Measurements from ENCODE around the gene PDS5B. TPM values are rescaled to one million over a fixed set of nuclear protein-coding genes. Genes with fewer than 3 reads are reported as not detected.

Gene PDS5B
- total and polyA plus RNA-seq, 9 of the 15 experiments (the other 6 are each of a cell fraction or from before 2014, with no cell fraction given): 6.2 to 23.7 (median 13.1) TPM

DNA sequence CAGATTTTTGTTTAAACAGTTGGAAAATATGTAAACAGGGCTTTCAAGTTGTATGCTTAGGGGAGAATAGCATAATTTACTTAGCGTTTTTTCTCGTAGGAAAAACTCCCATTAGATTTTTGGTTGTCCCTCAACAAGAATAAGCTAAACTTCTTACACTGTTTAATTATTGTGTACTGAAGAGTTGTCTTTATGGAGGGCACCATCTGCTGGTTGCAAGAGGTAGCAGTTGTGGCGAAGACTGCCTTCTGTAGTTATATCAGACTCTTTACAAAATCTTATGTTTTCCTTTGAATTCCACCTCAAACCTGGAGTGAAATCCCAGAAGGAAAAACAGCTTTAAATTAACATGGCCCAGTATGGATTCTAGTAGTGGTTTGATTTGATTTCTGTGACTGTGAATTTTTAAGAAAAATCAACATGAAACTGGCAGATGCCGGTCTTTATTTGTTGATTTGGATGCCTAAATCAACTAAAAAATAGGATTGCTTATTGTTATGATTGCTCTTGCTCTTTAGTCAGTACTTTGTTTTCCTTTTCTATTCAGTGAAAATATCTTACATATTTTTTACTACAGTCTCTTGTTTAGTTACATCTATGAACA lies 53.4 kb downstream of the PDS5B start (continued):
- TF ChIP-seq, protein P1, sequence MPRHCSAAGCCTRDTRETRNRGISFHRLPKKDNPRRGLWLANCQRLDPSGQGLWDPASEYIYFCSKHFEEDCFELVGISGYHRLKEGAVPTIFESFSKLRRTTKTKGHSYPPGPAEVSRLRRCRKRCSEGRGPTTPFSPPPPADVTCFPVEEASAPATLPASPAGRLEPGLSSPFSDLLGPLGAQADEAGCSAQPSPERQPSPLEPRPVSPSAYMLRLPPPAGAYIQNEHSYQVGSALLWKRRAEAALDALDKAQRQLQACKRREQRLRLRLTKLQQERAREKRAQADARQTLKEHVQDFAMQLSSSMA (CRISPR knock-in tag; IDR thresholded peaks at IDR 0.05): no peak
- TF ChIP-seq, protein P2, sequence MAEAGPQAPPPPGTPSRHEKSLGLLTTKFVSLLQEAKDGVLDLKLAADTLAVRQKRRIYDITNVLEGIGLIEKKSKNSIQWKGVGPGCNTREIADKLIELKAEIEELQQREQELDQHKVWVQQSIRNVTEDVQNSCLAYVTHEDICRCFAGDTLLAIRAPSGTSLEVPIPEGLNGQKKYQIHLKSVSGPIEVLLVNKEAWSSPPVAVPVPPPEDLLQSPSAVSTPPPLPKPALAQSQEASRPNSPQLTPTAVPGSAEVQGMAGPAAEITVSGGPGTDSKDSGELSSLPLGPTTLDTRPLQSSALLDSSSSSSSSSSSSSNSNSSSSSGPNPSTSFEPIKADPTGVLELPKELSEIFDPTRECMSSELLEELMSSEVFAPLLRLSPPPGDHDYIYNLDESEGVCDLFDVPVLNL (CRISPR knock-in tag; IDR thresholded peaks at IDR 0.05; ENCODE audit: low read depth): no peak
- TF ChIP-seq PYGO2 (tag; IDR thresholded peaks at IDR 0.05) (no peak), BRD4 (IDR thresholded peaks at IDR 0.05) (no peak), ZNF12 (CRISPR knock-in tag; IDR thresholded peaks at IDR 0.05) (no peak), ZNF146 (CRISPR knock-in tag; IDR thresholded peaks at IDR 0.05; ENCODE audit: unreplicated experiment) (no peak), ZNF561 (CRISPR knock-in tag; conservative IDR thresholded peaks at IDR 0.05) (no peak)

DNA sequence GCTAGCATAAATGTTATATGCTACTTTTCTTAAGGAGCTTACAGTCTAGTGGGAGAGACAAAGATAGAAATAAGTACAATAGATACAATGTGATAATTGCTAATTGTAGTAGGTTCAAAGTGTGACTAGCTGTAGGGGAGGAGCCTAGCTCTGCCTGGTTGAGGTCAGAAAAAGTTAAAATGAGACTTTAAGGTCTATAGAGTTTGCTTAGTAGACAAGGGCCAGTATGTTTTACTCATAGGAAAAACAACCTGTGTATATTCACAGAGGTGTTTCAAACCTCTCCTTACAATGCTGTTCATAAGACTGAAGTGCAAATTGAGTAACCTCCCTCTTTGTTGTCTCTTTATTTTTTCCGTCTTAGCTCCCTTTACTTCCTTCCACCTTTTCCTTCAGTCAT lies 56.1 kb downstream of the PDS5B start:
- no TSS peak for BruUV-seq (replicated peaks)
- H3K9me3 ChIP-seq (replicated peaks; ENCODE audit: control insufficient read depth, insufficient read depth, low read depth, low read length): no peaks in the 10 kb centered on the region
- TF ChIP-seq, protein P3, sequence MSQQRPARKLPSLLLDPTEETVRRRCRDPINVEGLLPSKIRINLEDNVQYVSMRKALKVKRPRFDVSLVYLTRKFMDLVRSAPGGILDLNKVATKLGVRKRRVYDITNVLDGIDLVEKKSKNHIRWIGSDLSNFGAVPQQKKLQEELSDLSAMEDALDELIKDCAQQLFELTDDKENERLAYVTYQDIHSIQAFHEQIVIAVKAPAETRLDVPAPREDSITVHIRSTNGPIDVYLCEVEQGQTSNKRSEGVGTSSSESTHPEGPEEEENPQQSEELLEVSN (IDR thresholded peaks at IDR 0.05; ENCODE audit: borderline replicate concordance in 1 of 2, extremely low read depth in 1 of 2, insufficient read depth in 1 of 2, insufficient read length in 1 of 2, low read depth in 1 of 2, low read length in 1 of 2, poor library complexity in 1 of 2, severe bottlenecking in 1 of 2): no peak
- TF ChIP-seq, protein P4, sequence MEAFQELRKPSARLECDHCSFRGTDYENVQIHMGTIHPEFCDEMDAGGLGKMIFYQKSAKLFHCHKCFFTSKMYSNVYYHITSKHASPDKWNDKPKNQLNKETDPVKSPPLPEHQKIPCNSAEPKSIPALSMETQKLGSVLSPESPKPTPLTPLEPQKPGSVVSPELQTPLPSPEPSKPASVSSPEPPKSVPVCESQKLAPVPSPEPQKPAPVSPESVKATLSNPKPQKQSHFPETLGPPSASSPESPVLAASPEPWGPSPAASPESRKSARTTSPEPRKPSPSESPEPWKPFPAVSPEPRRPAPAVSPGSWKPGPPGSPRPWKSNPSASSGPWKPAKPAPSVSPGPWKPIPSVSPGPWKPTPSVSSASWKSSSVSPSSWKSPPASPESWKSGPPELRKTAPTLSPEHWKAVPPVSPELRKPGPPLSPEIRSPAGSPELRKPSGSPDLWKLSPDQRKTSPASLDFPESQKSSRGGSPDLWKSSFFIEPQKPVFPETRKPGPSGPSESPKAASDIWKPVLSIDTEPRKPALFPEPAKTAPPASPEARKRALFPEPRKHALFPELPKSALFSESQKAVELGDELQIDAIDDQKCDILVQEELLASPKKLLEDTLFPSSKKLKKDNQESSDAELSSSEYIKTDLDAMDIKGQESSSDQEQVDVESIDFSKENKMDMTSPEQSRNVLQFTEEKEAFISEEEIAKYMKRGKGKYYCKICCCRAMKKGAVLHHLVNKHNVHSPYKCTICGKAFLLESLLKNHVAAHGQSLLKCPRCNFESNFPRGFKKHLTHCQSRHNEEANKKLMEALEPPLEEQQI (IDR thresholded peaks at IDR 0.05): no peak
- no peak for TF ChIP-seq RBFOX2 (IDR thresholded peaks at IDR 0.05; ENCODE audit: low read depth, low read length)
- TF ChIP-seq, protein P5, sequence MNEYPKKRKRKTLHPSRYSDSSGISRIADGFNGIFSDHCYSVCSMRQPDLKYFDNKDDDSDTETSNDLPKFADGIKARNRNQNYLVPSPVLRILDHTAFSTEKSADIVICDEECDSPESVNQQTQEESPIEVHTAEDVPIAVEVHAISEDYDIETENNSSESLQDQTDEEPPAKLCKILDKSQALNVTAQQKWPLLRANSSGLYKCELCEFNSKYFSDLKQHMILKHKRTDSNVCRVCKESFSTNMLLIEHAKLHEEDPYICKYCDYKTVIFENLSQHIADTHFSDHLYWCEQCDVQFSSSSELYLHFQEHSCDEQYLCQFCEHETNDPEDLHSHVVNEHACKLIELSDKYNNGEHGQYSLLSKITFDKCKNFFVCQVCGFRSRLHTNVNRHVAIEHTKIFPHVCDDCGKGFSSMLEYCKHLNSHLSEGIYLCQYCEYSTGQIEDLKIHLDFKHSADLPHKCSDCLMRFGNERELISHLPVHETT (CRISPR knock-in tag; conservative IDR thresholded peaks at IDR 0.05 in 1 of 2, IDR thresholded peaks at IDR 0.05 in 1 of 2): no peak

More for the DNA sequence above, 56.1 kb downstream of the PDS5B start:
- H3K27me3 ChIP-seq (ENCODE audit: control insufficient read depth in 2 of 2, insufficient read depth in 2 of 2, low read length in 2 of 2): no peaks in the 10 kb centered on the region
- intact Hi-C loops (cut with micrococcal nuclease): no loop called here
- WGBS (ENCODE audit: insufficient coverage, low coverage, missing lambda C conversion rate): 45% methylated on average over 1 of the region's 1 CpG
- H3K79me2 ChIP-seq (ENCODE audit: control insufficient read depth, insufficient read depth, low read length): peaks cover 84% of the 10 kb centered on the region
- H3K36me3 ChIP-seq (ENCODE audit: control insufficient read depth, insufficient read depth, low read length): no peaks in the 10 kb centered on the region
- H3K4me3 ChIP-seq: no peak overlapping the region
- no peaks in the 10 kb centered on the region; a peak in 3 of 5 replicates for H3K4me1 ChIP-seq (replicated peaks in 1 of 2; ENCODE audit: control insufficient read depth in 2 of 2, insufficient read depth in 2 of 2, low read length in 2 of 2)
- no peak for FAIRE-seq
- in situ Hi-C loops (cut with MboI): no loop called here
- H3K9me1 ChIP-seq (ENCODE audit: control insufficient read depth, insufficient read depth, low read length): peaks cover 5% of the 10 kb centered on the region
- ChIA-PET POLR2A (interaction anchor here (0.8 kb wide), 1 partner anchor 24 kb away, joined by 3 read pairs; no protein-coding TSS in a partner anchor), CTCF (ENCODE audit: low intra/inter-chr PET ratio) (no interaction called here)
- no peak overlapping the region for H2AFZ ChIP-seq (ENCODE audit: low read depth, low read length)
- no peak for DNase-seq (ENCODE audit: extremely low read depth in 1 of 4, low spot score in 3 of 4)
- ATAC-seq: no peak
- H3K9ac ChIP-seq (ENCODE audit: insufficient read depth in 1 of 2, low read depth in 2 of 2, low read length in 2 of 2): no peak overlapping the region
- no peak overlapping the region for H3K27ac ChIP-seq (ENCODE audit: extremely low read depth, low read depth, low read length)
- H3K4me2 ChIP-seq (ENCODE audit: insufficient read depth, low read length): no peak overlapping the region
- 0 out of 2 replicates have a peak, but pooled peaks cover 7% of the 10 kb centered on the region for H4K20me1 ChIP-seq (replicated peaks; ENCODE audit: control insufficient read depth, insufficient read depth, low read length)
